NCI-H748 (cell line): Measurements from ENCODE around the gene SMIM7.
"Not testable (repeated sequence)": the region's sequence is repeated elsewhere in the genome, so short reads cannot be mapped to it uniquely, and the experiment has no call there.

Experiments used
- DNase-seq: peaks from one replicate; lab custom pipeline; 2025; ENCODE audit not compliant: unreplicated experiment; lab: John Stamatoyannopoulos, UW

The SMIM7 gene

GRCh38 chr19:16659832-16660708 is at the start of gene SMIM7:
SMIM7 (minus strand) TSS chr19:16660144; CDS start chr19:16660110, 34 bp downstream.
- DNase-seq: peak; percentile 96

GRCh38 chr19:16703677-16704076 is 43.7 kb upstream of the SMIM7 start:
- DNase-seq: no peak

GRCh38 chr19:16702123-16702522 is 42.2 kb upstream of the SMIM7 start:
- DNase-seq: no peak

- DNase-seq: no peak
Observed at GRCh38 chr19:16698914-16699313, 39.0 kb upstream of the SMIM7 start.

- no peak for DNase-seq
Observed at GRCh38 chr19:16688084-16688483, 28.1 kb upstream of the SMIM7 start.

GRCh38 chr19:16684216-16684615 is 24.3 kb upstream of the SMIM7 start:
- DNase-seq: no peak

- DNase-seq: no peak
Observed at GRCh38 chr19:16682539-16682938, 22.6 kb upstream of the SMIM7 start.

GRCh38 chr19:16679811-16680210 is 19.9 kb upstream of the SMIM7 start:
- no peak for DNase-seq

GRCh38 chr19:16678498-16678897 is 18.6 kb upstream of the SMIM7 start:
- no peak for DNase-seq

GRCh38 chr19:16677055-16677454 is 17.1 kb upstream of the SMIM7 start:
- no peak for DNase-seq

- no peak for DNase-seq
Observed at GRCh38 chr19:16676101-16676798, 16.3 kb upstream of the SMIM7 start.

GRCh38 chr19:16673839-16674238 is 13.9 kb upstream of the SMIM7 start:
- DNase-seq: not testable (repeated sequence)

GRCh38 chr19:16673231-16673630 is 13.3 kb upstream of the SMIM7 start:
- DNase-seq: no peak

GRCh38 chr19:16671652-16672274 is 11.8 kb upstream of the SMIM7 start:
- DNase-seq: no peak

GRCh38 chr19:16670291-16670690 is 10.3 kb upstream of the SMIM7 start:
- DNase-seq: no peak

GRCh38 chr19:16668702-16669101 is 8.8 kb upstream of the SMIM7 start:
- DNase-seq: not testable (repeated sequence)

- DNase-seq: no peak
Observed at GRCh38 chr19:16668176-16668575, 8.2 kb upstream of the SMIM7 start.

GRCh38 chr19:16661480-16662034 is 1.6 kb upstream of the SMIM7 start:
- DNase-seq: peak; percentile 41

- DNase-seq: peak; percentile 45
Observed at GRCh38 chr19:16660763-16661479, 977 bp upstream of the SMIM7 start, which contains the start of gene TMEM38A. TMEM38A (plus strand) TSS chr19:16661139; CDS start chr19:16661218, 79 bp downstream.

- no peak for DNase-seq
Observed at GRCh38 chr19:16659464-16659831, 496 bp downstream of the SMIM7 start.

- no peak for DNase-seq
Observed at GRCh38 chr19:16657384-16657783, 2.6 kb downstream of the SMIM7 start.
